GM06990 (cell line): ENCODE measurements around the gene ATG7.

ENCODE experiments used
- DNase-seq: peaks from one replicate; pipeline ENCODE4 v3.0.0-alpha.2; 2011; ENCODE audit not compliant: insufficient read length; ENCODE audit errors: extremely low read depth
- H3K27me3 ChIP-seq: replicated peaks from 2 replicates; pipeline ENCODE4 v1.6.0; 2011; ENCODE audit warnings: low read length; ENCODE audit not compliant: control insufficient read depth, insufficient read depth
- H3K36me3 ChIP-seq: 2 replicates; pipeline ENCODE4 v1.5.1; 2011; ENCODE audit warnings: low read length; ENCODE audit not compliant: control insufficient read depth, insufficient read depth
- H3K4me3 ChIP-seq: replicated peaks from 2 replicates; pipeline ENCODE4 v1.5.1; 2011; ENCODE audit warnings: low read depth, mild to moderate bottlenecking, control low read depth, low read length
- TF ChIP-seq, protein P1 (sequence below): IDR thresholded peaks from 2 replicates; pipeline ENCODE4 v1.5.1; 2011; ENCODE audit warnings: low read length, control low read depth, mild to moderate bottlenecking, inconsistent platforms; ENCODE audit not compliant: insufficient read depth, poor library complexity, severe bottlenecking

ATG7 gene

DNA sequence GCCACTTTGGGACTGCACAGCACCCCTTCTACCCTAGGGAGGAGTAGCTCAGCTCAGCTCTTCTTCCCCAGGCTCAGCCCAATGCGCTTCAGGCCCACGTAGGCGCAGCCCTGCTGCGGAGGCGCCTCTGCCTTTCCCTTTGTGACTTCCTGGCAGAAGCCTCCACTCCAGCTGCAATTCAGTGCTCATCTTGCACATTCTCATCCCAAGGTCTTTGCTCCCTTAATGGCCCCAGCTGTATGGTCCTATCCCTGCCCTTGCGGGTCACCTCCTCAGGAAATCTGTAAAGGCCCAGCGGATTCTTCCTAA lies 262.6 kb downstream of the ATG7 start:
- Histone ChIP-seq H3K4me3 (no peak overlapping the region), H3K27me3 (no peaks in the 10 kb centered on the region), H3K36me3 (no peaks in the 10 kb centered on the region)
- no peak for DNase-seq
- TF ChIP-seq, protein P1, sequence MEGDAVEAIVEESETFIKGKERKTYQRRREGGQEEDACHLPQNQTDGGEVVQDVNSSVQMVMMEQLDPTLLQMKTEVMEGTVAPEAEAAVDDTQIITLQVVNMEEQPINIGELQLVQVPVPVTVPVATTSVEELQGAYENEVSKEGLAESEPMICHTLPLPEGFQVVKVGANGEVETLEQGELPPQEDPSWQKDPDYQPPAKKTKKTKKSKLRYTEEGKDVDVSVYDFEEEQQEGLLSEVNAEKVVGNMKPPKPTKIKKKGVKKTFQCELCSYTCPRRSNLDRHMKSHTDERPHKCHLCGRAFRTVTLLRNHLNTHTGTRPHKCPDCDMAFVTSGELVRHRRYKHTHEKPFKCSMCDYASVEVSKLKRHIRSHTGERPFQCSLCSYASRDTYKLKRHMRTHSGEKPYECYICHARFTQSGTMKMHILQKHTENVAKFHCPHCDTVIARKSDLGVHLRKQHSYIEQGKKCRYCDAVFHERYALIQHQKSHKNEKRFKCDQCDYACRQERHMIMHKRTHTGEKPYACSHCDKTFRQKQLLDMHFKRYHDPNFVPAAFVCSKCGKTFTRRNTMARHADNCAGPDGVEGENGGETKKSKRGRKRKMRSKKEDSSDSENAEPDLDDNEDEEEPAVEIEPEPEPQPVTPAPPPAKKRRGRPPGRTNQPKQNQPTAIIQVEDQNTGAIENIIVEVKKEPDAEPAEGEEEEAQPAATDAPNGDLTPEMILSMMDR: no peak

- H3K27me3 ChIP-seq: no peaks in the 10 kb centered on the region
- TF ChIP-seq, protein P1: no peak
- no peak for DNase-seq
- H3K4me3 ChIP-seq: no peak overlapping the region
- no peaks in the 10 kb centered on the region for H3K36me3 ChIP-seq
Measured at GRCh38 chr3:11535243-11535960, 263.2 kb downstream of the ATG7 start.

GRCh38 chr3:11536132-11536935 lies 264.1 kb downstream of the ATG7 start:
- Histone ChIP-seq H3K27me3 (no peaks in the 10 kb centered on the region), H3K36me3 (no peaks in the 10 kb centered on the region)
- DNase-seq: no peak

DNA sequence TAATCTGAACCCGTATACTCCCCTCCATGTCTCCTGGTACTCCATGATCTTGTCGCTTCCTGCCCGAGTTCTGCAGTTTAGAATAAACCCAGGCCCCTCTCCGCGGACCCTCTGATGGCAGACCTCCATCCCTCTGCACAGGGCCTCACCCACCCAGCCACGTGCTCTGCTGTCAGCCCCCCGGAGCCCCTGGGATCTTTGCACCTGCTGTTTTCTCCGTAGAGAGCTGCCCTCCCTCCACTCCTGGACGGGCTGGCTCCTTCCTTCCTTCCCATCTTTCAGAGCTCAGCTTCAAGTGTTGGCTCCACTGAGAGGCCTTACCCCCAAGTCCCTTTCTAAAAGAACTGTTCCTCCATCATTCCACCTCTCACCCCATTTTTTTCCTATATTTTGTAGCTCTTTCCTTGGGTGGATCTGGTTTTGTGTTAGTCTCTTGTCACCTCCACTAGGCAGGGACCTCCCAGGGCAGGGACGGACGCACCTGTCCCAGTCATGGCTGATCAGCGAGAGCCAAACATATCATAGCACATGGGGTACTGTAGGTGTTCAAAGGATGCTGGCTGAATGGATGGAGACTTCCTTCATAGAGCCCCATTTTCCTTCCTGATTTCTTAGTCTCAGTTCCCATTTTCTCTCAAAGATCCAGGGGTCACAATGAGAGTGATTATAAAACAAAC lies 264.9 kb downstream of the ATG7 start:
- Histone ChIP-seq H3K36me3 (no peaks in the 10 kb centered on the region), H3K4me3 (no peak overlapping the region), H3K27me3 (no peaks in the 10 kb centered on the region)
- TF ChIP-seq, protein P1: no peak
- no peak for DNase-seq

More at GRCh38 chr3:11536132-11536935, 264.1 kb downstream of the ATG7 start:
- TF ChIP-seq, protein P1: no peak
- H3K4me3 ChIP-seq: no peak overlapping the region

- TF ChIP-seq, protein P1: no peak
- DNase-seq: no peak
- Histone ChIP-seq H3K36me3 (no peaks in the 10 kb centered on the region), H3K4me3 (no peak overlapping the region), H3K27me3 (no peaks in the 10 kb centered on the region)
Measured at GRCh38 chr3:11538581-11538980, 266.4 kb downstream of the ATG7 start.
